K562 (cell line): ENCODE measurements around the gene CCDC33. TPM values are rescaled to one million over a fixed set of nuclear protein-coding genes. Genes with fewer than 3 reads are reported as not detected.

Experiments used
- polyA plus RNA-seq, 8 experiments: library from polyadenylated mRNA; depleted of rRNA in 4 of 8; stranded (reverse) in 5 of 8; unstranded in 3 of 8; fragments of >200 nt; fragmentation: Nextera tagmentation in 2 of 8; fragmentation: Illumina TruSeq in 1 of 8; extraction: Ambion mirVana in 2 of 8; extraction: Trizol in 1 of 8; gene quantifications; 2 replicates each; pipeline versions ENCODE4 v1.2.1 to v1.2.3, GENCODE V29; 2011 to 2014; ENCODE audit warnings: inconsistent platforms in 1 of 8, missing spikeins in 1 of 8
- total RNA-seq, 7 experiments: library from RNA; depleted of rRNA in 6 of 7; stranded (reverse); fragments of >200 nt in 6 of 7; fragmentation: Illumina TruSeq in 2 of 7; extraction: Trizol in 2 of 7; gene quantifications; 2 replicates each; pipeline versions ENCODE4 v1.2.1 to v1.2.3, GENCODE V29; 2011 to 2021; ENCODE audit warnings: low replicate concordance in 1 of 7

CCDC33 gene
- total and polyA plus RNA-seq, 9 of the 15 experiments (the other 6 are each of a cell fraction or from before 2014, with no cell fraction given), result 0.08 to 1.1 (median 0.15) TPM; not detected in 4

Other genes with a start within 250 kb of the CCDC33 start
Only the 7 nearest of the 9 such genes appear.
- not detected in 2 replicates for gene GOLGA6A, start 153.8 kb upstream of the CCDC33 start, total RNA-seq (2014; rRNA removed)
- not detected in 2 replicates for gene GOLGA6A, start 153.8 kb upstream of the CCDC33 start, total RNA-seq (2014; rRNA removed; fragmentation: Illumina TruSeq; extraction: Trizol)
- gene GOLGA6A, start 153.8 kb upstream of the CCDC33 start, total RNA-seq (2015; rRNA removed; fragmentation: Illumina TruSeq; extraction: Trizol), result not detected in 2 replicates
- not detected in 2 replicates for gene GOLGA6A, start 153.8 kb upstream of the CCDC33 start, total RNA-seq (2021)
- gene GOLGA6A, start 153.8 kb upstream of the CCDC33 start, polyA plus RNA-seq (2011; rRNA removed), result not detected in 2 replicates
- gene GOLGA6A, start 153.8 kb upstream of the CCDC33 start, polyA plus RNA-seq (2014; fragmentation: Illumina TruSeq; extraction: Trizol), result not detected in 2 replicates
- gene GOLGA6A, start 153.8 kb upstream of the CCDC33 start, polyA plus RNA-seq (2014; fragmentation: Nextera tagmentation; extraction: Ambion mirVana), result not detected
- gene GOLGA6A, start 153.8 kb upstream of the CCDC33 start, polyA plus RNA-seq (2014; rRNA removed), result not detected in 2 replicates
- not detected in 2 replicates for gene ISLR2, start 105.7 kb upstream of the CCDC33 start, total RNA-seq (2014; rRNA removed)
- not detected in 2 replicates for gene ISLR2, start 105.7 kb upstream of the CCDC33 start, total RNA-seq (2014; rRNA removed; fragmentation: Illumina TruSeq; extraction: Trizol)
- gene ISLR2, start 105.7 kb upstream of the CCDC33 start, total RNA-seq (2015; rRNA removed; fragmentation: Illumina TruSeq; extraction: Trizol), result not detected in 2 replicates
- not detected in 2 replicates for gene ISLR2, start 105.7 kb upstream of the CCDC33 start, total RNA-seq (2021)
- not detected in 2 replicates for gene ISLR2, start 105.7 kb upstream of the CCDC33 start, polyA plus RNA-seq (2011; rRNA removed)
- not detected in 2 replicates for gene ISLR2, start 105.7 kb upstream of the CCDC33 start, polyA plus RNA-seq (2014; fragmentation: Illumina TruSeq; extraction: Trizol)
- gene ISLR2, start 105.7 kb upstream of the CCDC33 start, polyA plus RNA-seq (2014; fragmentation: Nextera tagmentation; extraction: Ambion mirVana), result not detected
- not detected in 2 replicates for gene ISLR2, start 105.7 kb upstream of the CCDC33 start, polyA plus RNA-seq (2014; rRNA removed)
- gene ISLR, start 62.6 kb upstream of the CCDC33 start, total RNA-seq (2014; rRNA removed), result not detected in 2 replicates
- gene ISLR, start 62.6 kb upstream of the CCDC33 start, total RNA-seq (2014; rRNA removed; fragmentation: Illumina TruSeq; extraction: Trizol), result not detected in 2 replicates
- gene ISLR, start 62.6 kb upstream of the CCDC33 start, total RNA-seq (2015; rRNA removed; fragmentation: Illumina TruSeq; extraction: Trizol), result not detected in 2 replicates
- gene ISLR, start 62.6 kb upstream of the CCDC33 start, total RNA-seq (2021), result not detected in 2 replicates
- not detected in 2 replicates for gene ISLR, start 62.6 kb upstream of the CCDC33 start, polyA plus RNA-seq (2011; rRNA removed)
- not detected in 2 replicates for gene ISLR, start 62.6 kb upstream of the CCDC33 start, polyA plus RNA-seq (2014; fragmentation: Illumina TruSeq; extraction: Trizol)
- not detected for gene ISLR, start 62.6 kb upstream of the CCDC33 start, polyA plus RNA-seq (2014; fragmentation: Nextera tagmentation; extraction: Ambion mirVana)
- not detected in 2 replicates for gene ISLR, start 62.6 kb upstream of the CCDC33 start, polyA plus RNA-seq (2014; rRNA removed)
- 0.33 TPM in 1 of 2 replicates, not detected in the other for gene STRA6, start 33.5 kb upstream of the CCDC33 start, total RNA-seq (2014; rRNA removed)
- 0.18 TPM in 1 of 2 replicates, not detected in the other for gene STRA6, start 33.5 kb upstream of the CCDC33 start, total RNA-seq (2014; rRNA removed; fragmentation: Illumina TruSeq; extraction: Trizol)
- gene STRA6, start 33.5 kb upstream of the CCDC33 start, total RNA-seq (2015; rRNA removed; fragmentation: Illumina TruSeq; extraction: Trizol), result 0.43 and 0.60 TPM in 2 replicates
- gene STRA6, start 33.5 kb upstream of the CCDC33 start, total RNA-seq (2021), result 0.38 and 0.47 TPM in 2 replicates
- 1.9 and 2.0 TPM in 2 replicates for gene STRA6, start 33.5 kb upstream of the CCDC33 start, polyA plus RNA-seq (2011; rRNA removed)
- gene STRA6, start 33.5 kb upstream of the CCDC33 start, polyA plus RNA-seq (2014; fragmentation: Illumina TruSeq; extraction: Trizol), result 0.28 and 0.40 TPM in 2 replicates
- under 1 TPM in 1 of 2 experiments, not detected in 1; 0.04 TPM for gene STRA6, start 33.5 kb upstream of the CCDC33 start, polyA plus RNA-seq (2014; fragmentation: Nextera tagmentation; extraction: Ambion mirVana)
- gene STRA6, start 33.5 kb upstream of the CCDC33 start, polyA plus RNA-seq (2014; rRNA removed), result 0.43 and 0.65 TPM in 2 replicates
- 0.12 TPM in 1 of 2 replicates, not detected in the other for gene CYP11A1, start 131.3 kb downstream of the CCDC33 start, total RNA-seq (2014; rRNA removed)
- gene CYP11A1, start 131.3 kb downstream of the CCDC33 start, total RNA-seq (2014; rRNA removed; fragmentation: Illumina TruSeq; extraction: Trizol), result not detected in 2 replicates
- gene CYP11A1, start 131.3 kb downstream of the CCDC33 start, total RNA-seq (2015; rRNA removed; fragmentation: Illumina TruSeq; extraction: Trizol), result not detected in 2 replicates
- 0.16 and 0.25 TPM in 2 replicates for gene CYP11A1, start 131.3 kb downstream of the CCDC33 start, total RNA-seq (2021)
- 0.23 and 0.24 TPM in 2 replicates for gene CYP11A1, start 131.3 kb downstream of the CCDC33 start, polyA plus RNA-seq (2011; rRNA removed)
- 0.06 TPM in 1 of 2 replicates, not detected in the other for gene CYP11A1, start 131.3 kb downstream of the CCDC33 start, polyA plus RNA-seq (2014; fragmentation: Illumina TruSeq; extraction: Trizol)
- gene CYP11A1, start 131.3 kb downstream of the CCDC33 start, polyA plus RNA-seq (2014; fragmentation: Nextera tagmentation; extraction: Ambion mirVana), result under 1 TPM; 0.06 to 0.10 TPM
- gene CYP11A1, start 131.3 kb downstream of the CCDC33 start, polyA plus RNA-seq (2014; rRNA removed), result not detected in 2 replicates
- 4.8 and 5.7 TPM in 2 replicates for gene SEMA7A, start 197.6 kb downstream of the CCDC33 start, total RNA-seq (2014; rRNA removed)
- 1.7 and 3.3 TPM in 2 replicates for gene SEMA7A, start 197.6 kb downstream of the CCDC33 start, total RNA-seq (2014; rRNA removed; fragmentation: Illumina TruSeq; extraction: Trizol)
- 6.1 and 6.6 TPM in 2 replicates for gene SEMA7A, start 197.6 kb downstream of the CCDC33 start, total RNA-seq (2015; rRNA removed; fragmentation: Illumina TruSeq; extraction: Trizol)
- 6.2 and 6.8 TPM in 2 replicates for gene SEMA7A, start 197.6 kb downstream of the CCDC33 start, total RNA-seq (2021)
- 8.2 and 12.8 TPM in 2 replicates for gene SEMA7A, start 197.6 kb downstream of the CCDC33 start, polyA plus RNA-seq (2011; rRNA removed)
- gene SEMA7A, start 197.6 kb downstream of the CCDC33 start, polyA plus RNA-seq (2014; fragmentation: Illumina TruSeq; extraction: Trizol), result 6.4 and 6.8 TPM in 2 replicates
- under 1 TPM in 1 of 2 experiments, not detected in 1; 0.04 TPM for gene SEMA7A, start 197.6 kb downstream of the CCDC33 start, polyA plus RNA-seq (2014; fragmentation: Nextera tagmentation; extraction: Ambion mirVana)
- 3.6 and 7.2 TPM in 2 replicates for gene SEMA7A, start 197.6 kb downstream of the CCDC33 start, polyA plus RNA-seq (2014; rRNA removed)
- 36.6 and 79.6 TPM in 2 replicates for gene UBL7, start 224.8 kb downstream of the CCDC33 start, total RNA-seq (2014; rRNA removed)
- 26.2 and 29.3 TPM in 2 replicates for gene UBL7, start 224.8 kb downstream of the CCDC33 start, total RNA-seq (2014; rRNA removed; fragmentation: Illumina TruSeq; extraction: Trizol)
- gene UBL7, start 224.8 kb downstream of the CCDC33 start, total RNA-seq (2015; rRNA removed; fragmentation: Illumina TruSeq; extraction: Trizol), result 31.1 and 32.4 TPM in 2 replicates
- 51.7 and 65.5 TPM in 2 replicates for gene UBL7, start 224.8 kb downstream of the CCDC33 start, total RNA-seq (2021)
- gene UBL7, start 224.8 kb downstream of the CCDC33 start, polyA plus RNA-seq (2011; rRNA removed), result 63.4 and 64.7 TPM in 2 replicates
- 52.8 and 65.0 TPM in 2 replicates for gene UBL7, start 224.8 kb downstream of the CCDC33 start, polyA plus RNA-seq (2014; fragmentation: Illumina TruSeq; extraction: Trizol)
- 10 to 100 TPM; 19.2 to 44.9 TPM for gene UBL7, start 224.8 kb downstream of the CCDC33 start, polyA plus RNA-seq (2014; fragmentation: Nextera tagmentation; extraction: Ambion mirVana)
- 47.8 and 70.3 TPM in 2 replicates for gene UBL7, start 224.8 kb downstream of the CCDC33 start, polyA plus RNA-seq (2014; rRNA removed)